ENCODE data around the gene SLAMF7. TPM values are rescaled to one million over a fixed set of nuclear protein-coding genes. Genes with fewer than 3 reads are reported as not detected.

SLAMF7 gene
- total RNA-seq, 1 experiment from 2014 or later: 2.6 TPM

- TF ChIP-seq CTCF (IDR thresholded peaks at IDR 0.05; ENCODE audit: unreplicated experiment): no peak
- no peak overlapping the region for H3K4me3 Mint-ChIP-seq (ENCODE audit: low read depth, unreplicated experiment)
- no peak overlapping the region for H3K27ac Mint-ChIP-seq (ENCODE audit: unreplicated experiment)
- intact Hi-C loops (cut with micrococcal nuclease; ENCODE audit: unreplicated experiment): no loop called here
- CTCF ChIA-PET: no interaction called here
- BruUV-seq (replicated peaks): no TSS peak
- no peaks in the 10 kb centered on the region for H3K27me3 Mint-ChIP-seq (ENCODE audit: unreplicated experiment)
- peaks cover 3% of the 10 kb centered on the region for H3K9me3 Mint-ChIP-seq (ENCODE audit: low read depth, unreplicated experiment)
- no peaks in the 10 kb centered on the region for H3K4me1 Mint-ChIP-seq (ENCODE audit: low read depth, unreplicated experiment)
- H3K36me3 Mint-ChIP-seq (ENCODE audit: insufficient read depth, unreplicated experiment): no peaks in the 10 kb centered on the region
- DNase-seq: no peak
These were observed 63.0 kb downstream of the SLAMF7 start for GRCh38 chr1:160801836-160802580.

Other genes with a start within 250 kb of the SLAMF7 start
- not detected in 2 replicates for gene SLAMF6, start 216.0 kb upstream of the SLAMF7 start, total RNA-seq (2022)
- gene CD84, start 159.8 kb upstream of the SLAMF7 start, total RNA-seq (2022): not detected in 2 replicates
- gene SLAMF1, start 92.2 kb upstream of the SLAMF7 start, total RNA-seq (2022): not detected in 2 replicates
- not detected in 2 replicates for gene CD48, start 27.4 kb upstream of the SLAMF7 start, total RNA-seq (2022)
- not detected in 2 replicates for gene LY9, start 56.9 kb downstream of the SLAMF7 start, total RNA-seq (2022)
- not detected in 2 replicates for gene CD244, start 123.6 kb downstream of the SLAMF7 start, total RNA-seq (2022)
- gene ITLN1, start 145.9 kb downstream of the SLAMF7 start, total RNA-seq (2022): 0.54 TPM in 1 of 2 replicates, not detected in the other
- not detected in 2 replicates for gene ITLN2, start 215.6 kb downstream of the SLAMF7 start, total RNA-seq (2022)